HG03469 (cell line): ENCODE data around the gene LARGE2.

Experiments used
- ATAC-seq: cut with Tn5 transposase; IDR thresholded peaks from one replicate; pipeline ENCODE4 v1.9.1; 2021; ENCODE audit warnings: mild to moderate bottlenecking, moderate library complexity, moderate number of reproducible peaks; ENCODE audit not compliant: unreplicated experiment

The LARGE2 gene

DNA sequence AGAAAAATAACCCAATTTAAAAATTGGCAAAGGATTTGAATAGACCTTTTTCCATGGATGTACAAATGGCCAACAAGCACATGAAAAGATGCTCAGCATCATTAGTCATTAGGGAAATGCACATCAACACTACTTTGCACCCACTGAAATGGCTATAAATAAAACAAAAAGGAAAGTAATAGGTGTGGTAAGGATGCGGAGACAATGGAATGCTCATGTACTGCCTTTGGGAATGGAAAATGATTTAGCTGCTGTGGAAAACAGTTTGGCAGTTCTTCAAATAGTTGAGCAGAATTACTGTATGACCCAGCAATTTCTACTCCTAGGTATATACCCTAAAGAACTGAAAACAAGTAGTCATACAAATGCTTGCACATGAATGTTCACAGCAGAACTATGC, 37.4 kb downstream of the LARGE2 start:
- no peak for ATAC-seq

- no peak for ATAC-seq
Observed at GRCh38 chr11:45960387-45961095, 38.1 kb downstream of the LARGE2 start.

DNA sequence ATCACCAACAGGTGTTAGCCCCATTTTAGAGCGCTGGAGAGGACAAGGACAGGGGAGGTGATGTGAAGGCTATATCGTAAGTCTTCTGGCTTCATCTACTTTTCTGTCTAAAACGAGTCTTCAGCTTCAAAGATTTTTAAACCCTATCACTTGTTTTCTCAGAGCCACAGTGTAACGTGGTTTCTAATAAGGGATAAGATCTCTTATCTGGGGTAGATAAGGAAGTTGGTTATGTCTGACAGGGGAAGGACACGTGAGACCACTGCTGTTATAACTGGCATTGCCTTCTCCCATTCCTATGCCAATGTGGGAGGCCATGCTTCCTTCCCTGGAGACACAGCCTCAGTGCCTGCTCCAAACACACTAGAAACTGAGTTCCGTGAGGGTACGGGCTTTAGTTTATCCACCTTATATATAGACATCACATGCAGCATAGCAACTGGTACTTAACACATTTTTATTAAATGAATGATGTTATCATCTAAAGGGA, 39.3 kb downstream of the LARGE2 start:
- no peak for ATAC-seq

- no peak for ATAC-seq
Observed at GRCh38 chr11:45964911-45965389, 42.5 kb downstream of the LARGE2 start.

GRCh38 chr11:45967506-45967905, 45.0 kb downstream of the LARGE2 start:
- ATAC-seq: no peak

- ATAC-seq: no peak
Observed at GRCh38 chr11:45968901-45969300, 46.4 kb downstream of the LARGE2 start.

GRCh38 chr11:45973601-45974000, 51.1 kb downstream of the LARGE2 start:
- ATAC-seq: no peak

GRCh38 chr11:45974806-45975205, 52.4 kb downstream of the LARGE2 start:
- ATAC-seq: no peak
